HG03558 (cell line): Measurements from ENCODE around the gene MTHFD1.
A peak's percentile ranks its signal among the peaks of the same experiment; 100 is the strongest.

Experiments
- ATAC-seq: cut with Tn5 transposase; IDR thresholded peaks from one replicate; pipeline ENCODE4 v1.9.1; 2021; ENCODE audit warnings: moderate number of reproducible peaks; ENCODE audit not compliant: unreplicated experiment; ENCODE audit errors: extremely low read depth

The MTHFD1 gene

DNA sequence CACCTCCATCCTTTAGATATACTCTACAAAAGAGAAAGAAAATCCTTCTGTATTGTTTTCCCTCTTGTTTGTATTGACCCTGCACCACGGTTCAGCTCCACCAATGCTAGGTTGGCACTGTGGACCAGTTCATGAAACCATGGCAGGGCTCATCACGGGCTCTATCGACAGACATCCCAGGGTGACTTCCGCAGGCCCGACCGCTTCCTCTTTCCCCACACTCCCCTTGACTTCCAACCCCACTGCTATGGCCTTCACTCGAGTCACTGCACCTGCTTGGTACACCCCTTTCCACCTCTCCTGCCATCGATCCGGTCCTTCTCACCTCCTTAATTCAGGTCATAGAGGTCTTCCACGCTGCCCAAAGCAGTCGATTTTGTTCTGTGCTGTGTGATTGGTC, 56.0 kb downstream of the MTHFD1 start:
- no peak for ATAC-seq

DNA sequence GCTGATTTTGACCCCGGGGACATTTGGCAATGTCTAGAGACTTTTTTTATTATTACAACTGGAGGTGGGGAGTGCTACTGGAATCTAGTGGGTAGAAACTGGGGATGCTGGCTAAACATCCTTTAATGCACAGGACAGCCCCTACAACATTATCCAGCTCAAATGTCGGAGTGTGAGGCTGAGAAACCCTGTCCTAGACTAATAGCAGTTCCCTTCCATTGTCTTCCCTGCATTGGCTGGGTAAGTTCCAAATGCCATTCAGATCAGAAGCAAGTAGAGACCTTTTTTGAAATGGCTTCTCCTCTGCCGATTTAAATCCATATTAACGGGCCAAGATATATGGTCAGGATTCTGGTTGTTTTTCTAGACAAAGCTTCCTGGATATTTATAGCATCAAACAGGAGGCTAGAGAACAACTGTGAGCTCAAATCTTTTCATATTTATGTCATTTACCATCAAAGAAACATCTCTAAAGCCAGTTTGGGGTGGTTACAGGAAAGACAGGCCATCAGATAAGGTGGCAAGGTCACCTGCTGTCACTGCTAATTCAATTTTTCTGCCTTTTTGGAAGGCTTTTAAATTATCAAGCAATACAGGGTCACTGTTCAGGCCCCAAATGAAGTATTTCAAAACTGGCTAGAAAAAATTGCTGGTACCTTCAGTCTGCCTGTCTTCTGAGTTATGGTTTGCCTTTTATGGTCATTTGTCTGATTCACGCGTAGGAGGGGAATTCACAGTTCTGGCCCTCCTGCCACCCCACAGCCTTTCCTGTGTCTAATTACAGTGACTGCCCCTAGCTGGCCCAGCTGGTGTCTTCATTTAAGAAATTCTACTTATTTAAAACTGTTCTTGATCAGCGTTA, 57.1 kb downstream of the MTHFD1 start:
- ATAC-seq: peak; percentile 86

DNA sequence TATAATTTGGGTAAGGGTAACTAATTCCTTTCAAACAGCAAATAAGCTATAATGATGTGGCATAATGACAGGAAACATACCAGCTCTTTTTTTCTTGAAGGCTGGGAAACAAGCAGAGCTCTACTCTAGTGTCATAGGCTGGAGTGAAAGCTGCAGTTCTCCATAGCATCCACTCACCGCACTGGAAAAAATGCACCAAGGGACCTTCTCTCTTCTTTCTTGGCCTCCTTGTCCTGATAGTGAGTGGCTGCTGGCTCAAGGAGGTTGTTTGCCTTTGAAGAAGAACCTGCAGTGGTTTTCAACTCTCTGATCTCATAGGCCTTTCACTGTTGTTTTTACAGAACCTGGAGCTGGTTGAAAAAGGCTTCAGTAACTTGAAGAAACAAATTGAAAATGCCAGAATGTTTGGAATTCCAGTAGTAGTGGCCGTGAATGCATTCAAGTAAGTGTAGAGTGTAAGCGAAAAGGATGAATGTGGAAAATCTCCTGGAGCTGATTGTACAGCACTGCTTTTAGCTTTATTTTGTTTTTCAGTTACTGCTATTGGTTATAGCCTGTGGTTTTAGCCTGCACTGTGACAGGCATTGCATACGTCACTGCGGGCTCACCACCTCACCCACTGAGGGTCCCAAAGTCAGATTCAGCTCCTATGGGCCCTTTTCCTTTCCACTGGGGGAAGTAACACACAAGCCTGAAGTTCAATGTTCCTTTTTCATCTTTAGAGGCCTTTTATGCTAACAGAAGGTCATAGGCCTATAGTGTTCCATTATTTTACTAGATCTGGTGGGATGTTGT, 59.9 kb downstream of the MTHFD1 start:
- no peak for ATAC-seq

DNA sequence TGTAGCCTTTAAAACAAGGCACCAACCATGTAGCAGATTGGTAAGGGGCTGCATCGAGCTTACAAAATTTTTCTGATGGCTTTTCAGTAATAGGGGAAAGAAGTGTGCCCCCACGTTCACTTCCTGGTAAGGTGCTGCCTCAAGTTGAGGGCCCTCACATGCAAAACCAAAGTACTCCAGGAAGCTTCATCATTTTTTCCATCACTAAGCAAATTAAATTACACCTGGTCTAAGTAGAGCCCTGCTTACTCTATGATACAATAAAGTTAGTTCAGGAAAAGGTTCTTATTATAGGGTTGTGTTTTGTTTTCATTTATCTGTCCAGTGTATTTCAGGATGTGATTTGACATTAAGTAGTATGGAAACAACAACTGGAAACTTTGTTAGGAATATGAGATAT, 62.1 kb downstream of the MTHFD1 start:
- ATAC-seq: no peak

DNA sequence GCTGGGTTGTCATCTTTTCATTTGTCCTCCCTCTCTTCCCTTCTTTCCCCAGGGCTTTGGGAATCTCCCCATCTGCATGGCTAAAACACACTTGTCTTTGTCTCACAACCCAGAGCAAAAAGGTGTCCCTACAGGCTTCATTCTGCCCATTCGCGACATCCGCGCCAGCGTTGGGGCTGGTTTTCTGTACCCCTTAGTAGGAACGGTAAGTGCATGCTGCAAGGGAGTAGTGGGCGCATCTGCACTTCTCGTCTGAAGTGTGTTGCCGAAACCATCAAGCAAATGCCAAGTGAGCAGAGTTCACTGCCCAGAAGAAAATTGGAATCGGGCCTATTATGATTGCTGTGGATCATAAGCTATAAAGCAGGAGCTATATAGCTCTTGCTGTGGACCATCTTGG, 66.5 kb downstream of the MTHFD1 start:
- no peak for ATAC-seq

DNA sequence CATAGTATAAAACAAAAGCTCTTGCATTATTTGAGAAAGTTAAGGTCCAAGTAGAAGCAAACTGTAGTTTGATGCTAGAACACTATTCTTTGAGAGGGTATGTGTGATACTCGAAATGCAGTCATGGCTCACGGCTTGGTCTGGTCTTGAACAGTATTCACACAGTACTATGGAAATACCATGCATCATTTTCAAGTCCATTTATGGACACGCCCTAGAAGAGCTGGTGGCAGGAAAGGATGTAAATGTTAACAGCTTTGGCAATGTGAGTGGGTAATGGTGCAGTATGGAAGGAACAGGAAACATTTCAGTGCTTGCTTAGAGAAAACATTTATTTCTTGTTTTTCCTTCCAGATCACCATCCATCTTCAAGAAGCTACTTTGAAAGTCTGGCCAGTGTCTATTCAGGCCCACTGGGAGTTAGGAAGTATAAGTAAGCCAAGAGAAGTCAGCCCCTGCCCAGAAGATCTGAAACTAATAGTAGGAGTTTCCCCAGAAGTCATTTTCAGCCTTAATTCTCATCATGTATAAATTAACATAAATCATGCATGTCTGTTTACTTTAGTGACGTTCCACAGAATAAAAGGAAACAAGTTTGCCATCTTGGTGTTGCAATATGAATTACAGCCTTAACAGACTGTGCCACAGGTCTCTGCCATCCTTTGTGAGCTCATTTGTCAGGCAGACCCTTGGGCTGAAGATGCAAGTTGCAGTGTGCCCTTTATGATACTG, 71.4 kb downstream of the MTHFD1 start:
- no peak for ATAC-seq

DNA sequence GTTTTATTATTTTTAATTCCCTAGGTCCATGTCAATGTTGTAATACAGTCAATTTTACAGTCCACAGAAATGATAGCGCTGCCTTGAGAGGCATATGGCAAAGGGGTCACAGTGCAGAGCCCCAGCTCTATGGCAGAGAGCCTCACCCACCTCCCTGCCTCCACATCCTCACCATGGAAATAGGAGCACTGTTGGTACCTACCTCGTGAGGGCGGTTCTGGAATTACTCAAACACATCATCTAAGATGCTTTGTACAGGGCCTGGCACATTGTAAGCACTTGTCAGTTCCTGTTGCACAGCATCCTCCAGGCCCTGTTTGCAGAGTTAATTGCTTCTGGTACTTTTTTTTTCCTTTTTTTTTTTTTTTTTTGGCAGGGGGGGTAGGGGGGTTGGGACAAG, 73.1 kb downstream of the MTHFD1 start:
- ATAC-seq: no peak

DNA sequence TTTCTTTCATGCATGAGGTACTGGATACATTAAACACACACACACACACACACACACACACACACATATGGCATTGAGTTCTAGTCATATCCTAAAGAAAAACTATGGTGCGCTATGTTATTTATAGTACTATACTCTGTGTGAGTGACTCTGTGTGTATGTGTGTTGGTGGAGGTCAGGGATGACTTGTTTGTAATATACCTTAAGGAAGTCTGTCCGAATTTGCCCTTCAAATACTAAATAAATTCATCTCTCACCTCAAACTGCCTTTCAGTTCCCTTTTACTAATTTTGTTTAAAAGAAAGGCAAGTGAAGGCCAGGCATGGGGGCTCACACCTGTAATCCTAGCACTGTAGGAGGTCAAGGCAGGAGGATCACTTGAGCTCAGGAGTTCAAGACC, 75.0 kb downstream of the MTHFD1 start:
- ATAC-seq: no peak

DNA sequence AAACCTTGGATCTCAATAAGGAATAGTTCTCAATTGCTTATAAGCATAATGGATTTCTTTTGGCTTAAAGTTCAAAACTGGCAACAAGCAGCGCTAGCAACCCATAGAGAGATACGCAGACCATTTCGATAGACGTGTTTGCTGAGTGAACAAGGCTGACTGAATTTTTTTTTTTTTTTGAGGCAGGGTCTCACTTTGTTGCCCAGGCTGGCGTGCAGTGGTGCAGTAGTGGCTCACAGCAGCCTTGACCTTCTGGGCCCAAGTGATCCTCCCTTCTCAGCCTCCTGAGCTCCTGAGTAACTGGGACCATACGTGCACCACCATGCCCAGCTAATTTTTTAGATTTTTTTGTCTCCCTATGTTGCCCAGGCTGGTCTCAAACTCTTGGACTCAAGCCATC, 75.7 kb downstream of the MTHFD1 start:
- no peak for ATAC-seq

DNA sequence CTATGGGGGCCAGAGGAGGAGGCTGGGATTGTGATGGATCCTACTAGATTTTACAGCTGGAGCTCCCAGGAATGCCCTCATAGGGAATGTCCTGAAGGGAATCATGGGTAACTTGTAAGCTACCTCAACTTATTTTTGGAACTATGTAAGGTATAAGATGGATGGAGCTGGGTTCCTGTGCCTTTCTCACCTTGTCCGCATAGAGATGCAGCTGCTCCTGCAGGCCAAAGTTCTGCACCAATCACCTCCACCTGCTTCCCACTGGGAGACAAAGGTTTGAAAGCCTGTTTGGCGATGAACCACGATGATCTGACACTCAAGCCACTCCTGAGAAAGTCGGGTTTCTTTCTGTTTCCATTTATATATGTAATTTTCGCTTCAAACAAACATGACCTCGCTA, 76.5 kb downstream of the MTHFD1 start:
- no peak for ATAC-seq

DNA sequence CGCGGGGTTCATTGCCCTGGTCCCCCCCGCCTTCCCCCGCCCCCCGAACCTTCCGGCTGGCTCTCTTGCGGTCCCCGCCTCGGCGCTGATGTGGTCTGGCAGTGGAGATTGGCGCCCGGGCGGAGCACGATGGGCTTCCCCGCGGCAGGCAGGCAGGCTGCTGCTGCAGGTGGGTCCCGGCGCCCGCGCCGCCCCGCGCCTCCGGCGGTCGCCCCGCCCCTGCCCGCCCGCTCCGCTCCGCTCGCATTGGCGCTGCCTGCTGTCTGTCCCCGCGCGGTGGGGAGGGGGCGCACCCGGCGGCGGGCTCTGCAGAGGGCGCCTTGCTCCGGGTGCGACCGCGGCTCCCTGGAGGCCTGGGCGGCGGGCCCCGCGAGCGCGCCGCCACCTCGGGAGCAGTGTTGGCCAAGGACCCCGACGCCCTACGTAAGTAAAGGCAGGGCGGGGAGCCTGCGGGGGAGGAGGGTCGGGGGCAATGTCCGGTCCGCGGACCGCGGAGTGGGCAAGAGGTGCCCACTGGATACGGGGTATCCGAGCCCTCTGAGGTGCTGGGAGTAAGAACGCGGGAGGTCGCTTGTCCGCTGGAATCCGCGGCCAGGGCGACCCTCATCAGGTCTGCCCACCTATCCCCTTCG, 77.2 kb downstream of the MTHFD1 start, which contains the start of gene AKAP5:
AKAP5 (plus strand) TSS at position 309 of the 632 bp plus-strand sequence. CDS start 2,896 bp downstream, outside the sequence.
- ATAC-seq: no peak

DNA sequence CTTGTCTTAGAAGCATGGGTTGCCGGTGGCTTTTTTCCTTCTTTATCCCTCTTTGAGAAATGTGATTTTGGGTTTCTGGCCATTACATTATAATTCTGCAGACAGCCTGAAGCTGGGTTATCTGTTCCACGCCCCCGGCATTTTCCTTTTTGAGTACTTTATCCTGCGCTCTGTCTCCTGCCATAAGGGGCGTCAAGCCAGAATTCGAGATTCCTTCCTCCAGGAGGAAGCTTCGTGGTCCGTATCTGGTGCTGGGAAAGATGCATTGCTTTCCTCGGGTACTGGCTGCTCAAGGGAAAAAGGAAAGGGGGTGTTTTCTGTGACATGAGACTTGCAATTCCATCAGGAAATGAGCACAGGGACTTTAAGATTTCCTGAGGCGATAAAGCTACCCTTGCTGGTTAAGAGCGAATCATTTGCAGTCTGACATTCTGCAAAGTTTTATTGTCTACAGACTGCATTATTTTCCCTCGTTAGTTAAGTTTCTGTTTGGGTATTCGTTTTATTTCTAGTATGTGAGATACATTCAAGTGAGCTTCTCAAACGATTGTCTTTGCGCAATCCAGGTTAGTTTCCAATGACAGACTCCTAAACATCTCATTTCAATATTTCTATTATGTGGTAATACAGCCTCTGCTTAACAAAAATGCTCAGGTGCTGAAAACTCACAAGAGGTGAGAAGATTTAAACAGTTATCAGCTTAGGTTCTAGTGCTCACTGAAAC, 77.8 kb downstream of the MTHFD1 start:
- ATAC-seq: no peak

DNA sequence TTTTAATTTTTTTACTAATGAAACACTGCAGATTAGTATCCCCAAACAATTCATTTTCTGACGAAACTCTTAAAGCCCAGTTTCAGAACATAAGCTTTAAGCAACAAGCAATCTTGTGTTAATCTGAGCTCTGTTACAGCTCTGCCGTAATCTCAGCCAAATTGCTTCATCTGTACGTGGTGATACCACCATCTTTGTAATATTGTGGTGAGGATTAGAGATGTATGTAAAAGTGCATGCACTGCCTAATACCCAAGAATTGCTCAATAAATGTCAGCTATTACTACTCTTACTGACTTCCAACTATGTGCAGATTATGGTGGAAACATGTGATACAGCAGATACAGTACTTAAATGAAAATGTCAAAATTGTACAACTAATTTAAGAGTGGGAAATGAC, 78.9 kb downstream of the MTHFD1 start:
- ATAC-seq: no peak

DNA sequence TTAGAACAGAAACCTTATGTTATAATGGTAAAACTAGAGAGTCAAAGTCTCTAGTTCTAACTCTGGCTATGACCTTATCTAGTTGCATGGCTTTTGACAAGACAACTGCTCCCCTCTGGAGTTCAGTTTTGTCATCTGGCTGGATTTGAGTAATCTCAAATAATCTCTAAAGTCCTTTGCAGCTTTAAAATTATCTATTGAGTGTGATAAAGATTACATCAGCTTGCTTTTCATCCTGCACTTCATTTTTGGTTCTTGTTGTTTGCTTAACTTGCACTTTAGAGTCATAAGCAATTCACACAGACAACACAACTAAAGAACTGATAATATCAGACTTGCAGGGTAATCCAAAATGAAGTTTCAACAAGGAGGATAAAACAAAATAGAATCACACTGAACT, 79.4 kb downstream of the MTHFD1 start:
- ATAC-seq: no peak

DNA sequence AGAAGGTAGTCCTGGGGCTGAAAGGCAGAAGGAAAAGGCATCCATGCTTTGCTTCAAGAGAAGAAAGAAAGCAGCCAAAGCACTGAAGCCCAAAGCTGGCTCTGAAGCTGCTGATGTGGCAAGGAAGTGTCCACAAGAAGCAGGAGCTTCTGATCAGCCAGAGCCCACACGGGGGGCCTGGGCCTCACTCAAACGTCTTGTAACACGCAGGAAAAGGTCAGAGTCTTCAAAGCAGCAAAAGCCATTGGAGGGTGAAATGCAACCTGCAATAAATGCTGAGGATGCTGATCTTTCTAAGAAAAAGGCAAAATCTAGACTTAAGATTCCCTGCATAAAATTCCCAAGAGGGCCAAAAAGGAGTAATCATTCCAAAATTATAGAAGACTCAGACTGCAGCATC, 80.3 kb downstream of the MTHFD1 start:
- no peak for ATAC-seq

DNA sequence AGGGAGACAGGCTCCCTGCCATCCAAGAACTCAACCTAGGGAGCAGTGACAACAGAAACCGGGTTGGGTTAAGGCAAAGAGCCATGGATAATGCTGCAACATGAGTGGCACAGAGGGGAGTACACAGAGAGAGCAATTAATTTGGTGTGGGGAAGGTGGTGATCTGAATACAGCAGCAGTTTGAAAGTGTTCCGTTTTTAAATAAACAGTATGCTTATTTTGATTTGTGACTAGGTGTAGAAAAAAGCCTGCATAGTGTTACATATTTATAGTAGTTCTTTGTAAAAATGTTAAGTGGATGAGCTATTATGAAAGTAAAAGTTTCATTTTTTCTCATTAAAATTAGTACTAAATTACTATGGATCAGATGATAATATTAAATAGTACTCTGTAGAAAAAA, 85.9 kb downstream of the MTHFD1 start:
- no peak for ATAC-seq

DNA sequence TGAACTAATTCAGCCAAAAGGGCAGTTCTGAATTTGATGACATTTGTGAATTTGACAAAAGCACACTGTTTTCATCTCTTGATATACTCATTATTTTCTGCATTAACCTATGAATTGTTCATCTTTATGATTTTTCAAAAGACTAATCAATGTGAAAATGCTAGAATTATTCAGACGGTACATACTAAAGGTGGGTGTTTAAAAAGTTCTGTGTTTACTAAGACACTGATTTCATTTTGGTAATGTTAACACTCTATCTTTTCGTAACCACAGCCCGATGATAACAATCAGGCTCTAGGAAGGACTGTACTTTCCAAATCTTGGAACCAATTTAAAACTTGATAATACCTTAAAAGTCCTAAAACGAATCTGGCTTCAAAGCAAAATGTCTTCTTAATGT, 86.5 kb downstream of the MTHFD1 start:
- ATAC-seq: no peak

DNA sequence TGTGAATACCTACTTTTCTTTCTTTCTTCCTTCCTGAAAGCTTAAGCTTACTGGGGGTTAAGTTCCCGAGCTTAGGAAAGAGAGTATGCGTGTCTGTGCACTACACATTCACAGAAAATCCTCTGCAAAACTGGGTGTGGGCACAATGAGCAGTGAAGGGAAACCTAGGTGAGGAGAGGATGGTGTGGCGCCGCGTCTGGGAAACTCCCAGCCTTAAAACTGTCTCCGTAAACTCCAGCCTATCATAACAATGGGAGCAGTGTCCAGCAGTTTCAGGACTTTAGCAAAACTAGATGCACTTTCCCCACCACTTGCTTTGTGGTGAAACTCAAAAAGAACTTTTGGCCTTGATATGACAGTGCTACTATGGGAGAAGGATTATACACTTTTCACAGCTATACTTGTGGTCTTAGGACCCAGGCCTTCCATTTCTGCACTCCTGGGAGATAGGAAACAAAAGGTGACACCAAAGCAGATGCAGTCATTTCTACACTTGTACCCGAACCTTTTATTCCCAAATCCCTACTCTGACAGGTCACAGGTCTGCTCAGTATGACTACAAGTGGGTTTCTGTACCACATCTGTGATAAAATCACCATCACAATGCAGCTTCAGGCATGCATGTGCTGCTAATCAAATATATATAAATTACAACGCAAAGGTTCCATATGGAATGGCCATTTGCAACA, 87.6 kb downstream of the MTHFD1 start:
- ATAC-seq: no peak

DNA sequence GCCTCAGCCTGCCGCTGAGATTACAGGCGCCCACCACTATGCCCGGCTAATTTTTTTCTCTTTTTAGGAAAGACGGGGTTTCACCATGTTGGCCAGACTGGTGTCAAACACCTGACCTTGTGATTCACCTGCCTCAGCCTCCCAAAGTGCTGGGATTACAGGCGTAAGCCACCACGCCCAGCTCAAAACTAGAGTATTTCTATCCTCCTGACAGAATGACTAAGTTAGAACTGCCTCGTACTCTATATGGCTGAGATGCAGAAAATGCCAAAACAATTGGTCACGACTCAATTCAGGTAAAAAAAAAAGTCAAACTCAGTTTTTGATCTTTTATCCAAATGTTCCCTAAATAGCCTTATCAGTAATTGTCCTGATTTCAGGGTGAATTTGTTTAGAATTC, 88.3 kb downstream of the MTHFD1 start:
- ATAC-seq: no peak
